ENCODE measurements around the gene RCAN3.
"Not testable (repeated sequence)": the region's sequence is repeated elsewhere in the genome, so short reads cannot be mapped to it uniquely, and the experiment has no call there.

Gene RCAN3

GRCh38 chr1:24475700-24476099, 26.9 kb upstream of the RCAN3 start:
- no peak overlapping the region for H3K27ac Mint-ChIP-seq
- peaks cover 18% of the 10 kb centered on the region for H3K4me1 Mint-ChIP-seq
- peaks cover 3% of the 10 kb centered on the region for H3K36me3 Mint-ChIP-seq (ENCODE audit: low read depth)
- DNase-seq (no peak), ATAC-seq (no peak)
- H3K27me3 Mint-ChIP-seq, result no peaks in the 10 kb centered on the region
- no peak overlapping the region for H3K4me3 Mint-ChIP-seq
- H3K9me3 Mint-ChIP-seq, result no peaks in the 10 kb centered on the region

- peaks cover 3% of the 10 kb centered on the region for H3K36me3 Mint-ChIP-seq (ENCODE audit: low read depth)
- no peaks in the 10 kb centered on the region for H3K9me3 Mint-ChIP-seq
- DNase-seq (no peak), ATAC-seq (no peak)
- no peaks in the 10 kb centered on the region for H3K27me3 Mint-ChIP-seq
- no peak overlapping the region for H3K27ac Mint-ChIP-seq
- peaks cover 26% of the 10 kb centered on the region for H3K4me1 Mint-ChIP-seq
- H3K4me3 Mint-ChIP-seq, result no peak overlapping the region
Observed at GRCh38 chr1:24476571-24476970, 26.1 kb upstream of the RCAN3 start.

GRCh38 chr1:24477309-24477708, 25.3 kb upstream of the RCAN3 start:
- Mint-ChIP-seq H3K27me3 (no peaks in the 10 kb centered on the region), H3K9me3 (no peaks in the 10 kb centered on the region), H3K27ac (peak overlapping the region; percentile 23), H3K4me1 (peaks cover 34% of the 10 kb centered on the region), H3K4me3 (no peak overlapping the region), H3K36me3 (ENCODE audit: low read depth) (peaks cover 3% of the 10 kb centered on the region)
- ATAC-seq (no peak), DNase-seq (no peak)

GRCh38 chr1:24481101-24481500, 21.5 kb upstream of the RCAN3 start:
- DNase-seq (peak; percentile 63), ATAC-seq (peak; percentile 85)
- Mint-ChIP-seq H3K27ac (peak overlapping the region; percentile 90), H3K9me3 (no peaks in the 10 kb centered on the region), H3K36me3 (ENCODE audit: low read depth) (peaks cover 3% of the 10 kb centered on the region), H3K4me1 (peaks cover 58% of the 10 kb centered on the region), H3K27me3 (no peaks in the 10 kb centered on the region), H3K4me3 (peak overlapping the region; percentile 62)

GRCh38 chr1:24481843-24482610, 20.6 kb upstream of the RCAN3 start:
- peak overlapping the region; percentile 62 for H3K4me3 Mint-ChIP-seq
- H3K36me3 Mint-ChIP-seq (ENCODE audit: low read depth), result peaks cover 3% of the 10 kb centered on the region
- peak overlapping the region; percentile 90 for H3K27ac Mint-ChIP-seq
- no peaks in the 10 kb centered on the region for H3K9me3 Mint-ChIP-seq
- DNase-seq (peak; percentile 20), ATAC-seq (peak; percentile 44)
- H3K4me1 Mint-ChIP-seq, result peaks cover 63% of the 10 kb centered on the region
- no peaks in the 10 kb centered on the region for H3K27me3 Mint-ChIP-seq

- ATAC-seq (peak; percentile 9), DNase-seq (peak; percentile 34)
- H3K27me3 Mint-ChIP-seq, result no peaks in the 10 kb centered on the region
- peaks cover 3% of the 10 kb centered on the region for H3K36me3 Mint-ChIP-seq (ENCODE audit: low read depth)
- peaks cover 71% of the 10 kb centered on the region for H3K4me1 Mint-ChIP-seq
- peak overlapping the region; percentile 38 for H3K4me3 Mint-ChIP-seq
- H3K27ac Mint-ChIP-seq, result peak overlapping the region; percentile 90
- no peaks in the 10 kb centered on the region for H3K9me3 Mint-ChIP-seq
Observed at GRCh38 chr1:24483441-24483840, 19.2 kb upstream of the RCAN3 start.

- Mint-ChIP-seq H3K27ac (peak overlapping the region; percentile 90), H3K4me1 (peaks cover 79% of the 10 kb centered on the region), H3K9me3 (no peaks in the 10 kb centered on the region), H3K36me3 (ENCODE audit: low read depth) (peaks cover 3% of the 10 kb centered on the region), H3K4me3 (peak overlapping the region; percentile 35), H3K27me3 (no peaks in the 10 kb centered on the region)
- ATAC-seq (peak; percentile 16), DNase-seq (peak; percentile 46)
Observed at GRCh38 chr1:24484199-24484598, 18.4 kb upstream of the RCAN3 start.

GRCh38 chr1:24486331-24487065, 16.1 kb upstream of the RCAN3 start:
- Mint-ChIP-seq H3K4me1 (peaks cover 76% of the 10 kb centered on the region), H3K4me3 (peak overlapping the region; percentile 72), H3K9me3 (peaks cover 4% of the 10 kb centered on the region), H3K27me3 (no peaks in the 10 kb centered on the region), H3K36me3 (ENCODE audit: low read depth) (peaks cover 3% of the 10 kb centered on the region), H3K27ac (peak overlapping the region; percentile 86)
- ATAC-seq (no peak), DNase-seq (peak; percentile 27)

- peaks cover 4% of the 10 kb centered on the region for H3K9me3 Mint-ChIP-seq
- no peaks in the 10 kb centered on the region for H3K27me3 Mint-ChIP-seq
- H3K4me3 Mint-ChIP-seq, result peak overlapping the region; percentile 72
- ATAC-seq (no peak), DNase-seq (no peak)
- peaks cover 4% of the 10 kb centered on the region for H3K36me3 Mint-ChIP-seq (ENCODE audit: low read depth)
- peak overlapping the region; percentile 86 for H3K27ac Mint-ChIP-seq
- H3K4me1 Mint-ChIP-seq, result peaks cover 72% of the 10 kb centered on the region
Observed at GRCh38 chr1:24487455-24487854, 15.2 kb upstream of the RCAN3 start.

GRCh38 chr1:24488159-24488558, 14.5 kb upstream of the RCAN3 start:
- not testable (repeated sequence) for H3K36me3 Mint-ChIP-seq (ENCODE audit: low read depth); H3K9me3 Mint-ChIP-seq; H3K27me3 Mint-ChIP-seq
- H3K27ac Mint-ChIP-seq, result peak overlapping the region; percentile 86
- ATAC-seq, result peak; percentile 75
- peak overlapping the region; percentile 72 for H3K4me3 Mint-ChIP-seq
- DNase-seq, result peak; percentile 64
- H3K4me1 Mint-ChIP-seq, result peaks cover 70% of the 10 kb centered on the region

- Mint-ChIP-seq H3K27ac (no peak overlapping the region), H3K36me3 (ENCODE audit: low read depth) (peaks cover 4% of the 10 kb centered on the region), H3K9me3 (peaks cover 4% of the 10 kb centered on the region), H3K4me3 (no peak overlapping the region), H3K4me1 (peaks cover 55% of the 10 kb centered on the region), H3K27me3 (no peaks in the 10 kb centered on the region)
- no peak for ATAC-seq
- DNase-seq, result no peak
Observed at GRCh38 chr1:24489674-24490073, 13.0 kb upstream of the RCAN3 start.

GRCh38 chr1:24490101-24490781, 12.4 kb upstream of the RCAN3 start:
- DNase-seq (no peak), ATAC-seq (no peak)
- Mint-ChIP-seq H3K4me1 (peaks cover 51% of the 10 kb centered on the region), H3K36me3 (ENCODE audit: low read depth) (peaks cover 2% of the 10 kb centered on the region), H3K9me3 (peaks cover 4% of the 10 kb centered on the region), H3K4me3 (no peak overlapping the region), H3K27ac (no peak overlapping the region), H3K27me3 (no peaks in the 10 kb centered on the region)

GRCh38 chr1:24491577-24492360, 10.9 kb upstream of the RCAN3 start:
- DNase-seq (no peak), ATAC-seq (no peak)
- H3K36me3 Mint-ChIP-seq (ENCODE audit: low read depth), result peaks cover 1% of the 10 kb centered on the region
- no peaks in the 10 kb centered on the region for H3K27me3 Mint-ChIP-seq
- peaks cover 4% of the 10 kb centered on the region for H3K9me3 Mint-ChIP-seq
- peaks cover 39% of the 10 kb centered on the region for H3K4me1 Mint-ChIP-seq
- H3K4me3 Mint-ChIP-seq, result no peak overlapping the region
- H3K27ac Mint-ChIP-seq, result no peak overlapping the region

GRCh38 chr1:24492935-24493334, 9.7 kb upstream of the RCAN3 start:
- not testable (repeated sequence) for H3K27ac Mint-ChIP-seq, H3K4me3 Mint-ChIP-seq

More at GRCh38 chr1:24492935-24493334, 9.7 kb upstream of the RCAN3 start:
- not testable (repeated sequence) for H3K9me3 Mint-ChIP-seq; ATAC-seq; DNase-seq; H3K36me3 Mint-ChIP-seq (ENCODE audit: low read depth); H3K27me3 Mint-ChIP-seq
- peaks cover 31% of the 10 kb centered on the region for H3K4me1 Mint-ChIP-seq

Data from activated naive CD8-positive, alpha-beta T cell treated with anti-CD3 and anti-CD28 coated beads, Interleukin-2, amount 50 U/mL, for 24 hours (primary cell).